Ishikawa (cell line): ENCODE results near the gene RNF113B.

ENCODE experiments used
- CEBPB ChIP-seq: IDR thresholded peaks from 2 replicates; pipeline ENCODE4 v1.6.1; 2012
- CREB1 ChIP-seq: IDR thresholded peaks from 2 replicates; pipeline ENCODE4 v1.6.1; 2012; ENCODE audit warnings: low read depth
- EGR1 ChIP-seq: IDR thresholded peaks from 2 replicates; pipeline ENCODE4 v1.6.1; 2012
- EP300 ChIP-seq: IDR thresholded peaks from 2 replicates; pipeline ENCODE4 v1.6.1; 2012; ENCODE audit warnings: borderline replicate concordance
- FOXM1 ChIP-seq: IDR thresholded peaks from 2 replicates; pipeline ENCODE4 v1.6.1; 2012; ENCODE audit warnings: low read depth, borderline replicate concordance
- MAX ChIP-seq: IDR thresholded peaks from 2 replicates; pipeline ENCODE4 v1.6.1; 2012
- NFIC ChIP-seq: IDR thresholded peaks from 2 replicates; pipeline ENCODE4 v1.6.1; 2012
- RAD21 ChIP-seq: IDR thresholded peaks from 2 replicates; pipeline ENCODE4 v1.6.1; 2012; ENCODE audit warnings: low read depth
- REST ChIP-seq: IDR thresholded peaks from 2 replicates; pipeline ENCODE4 v1.6.1; 2012; ENCODE audit warnings: low read depth, mild to moderate bottlenecking
- TAF1 ChIP-seq: IDR thresholded peaks from 2 replicates; pipeline ENCODE4 v1.6.1; 2012; ENCODE audit warnings: low read depth, mild to moderate bottlenecking
- TCF12 ChIP-seq: IDR thresholded peaks from 2 replicates; pipeline ENCODE4 v1.6.1; 2012; ENCODE audit warnings: low read depth
- TEAD4 ChIP-seq: IDR thresholded peaks from 2 replicates; pipeline ENCODE4 v1.6.1; 2012
- USF1 ChIP-seq: IDR thresholded peaks from 2 replicates; pipeline ENCODE4 v1.6.1; 2012
- YY1 ChIP-seq: IDR thresholded peaks from 2 replicates; pipeline ENCODE4 v1.6.1; 2012; ENCODE audit warnings: low read depth
- ZBTB7A ChIP-seq: IDR thresholded peaks from 2 replicates; pipeline ENCODE4 v1.6.1; 2012; ENCODE audit warnings: low read depth

Gene RNF113B

GRCh38 chr13:98133946-98134345 is 43.1 kb downstream of the RNF113B start:
- TF ChIP-seq CREB1: no peak
- no peak for TF ChIP-seq EGR1
- TF ChIP-seq TEAD4: no peak
- no peak for TF ChIP-seq CEBPB
- no peak for TF ChIP-seq RAD21
- TF ChIP-seq REST: no peak
- no peak for TF ChIP-seq TAF1
- TF ChIP-seq FOXM1: no peak
- TF ChIP-seq YY1: no peak
- TF ChIP-seq EP300: no peak
- no peak for TF ChIP-seq MAX
- TF ChIP-seq USF1: no peak
- TF ChIP-seq TCF12: no peak
- no peak for TF ChIP-seq NFIC
- no peak for TF ChIP-seq ZBTB7A

- no peak for TF ChIP-seq EGR1
- no peak for TF ChIP-seq EP300
- TF ChIP-seq MAX: no peak
- no peak for TF ChIP-seq NFIC
Observed at GRCh38 chr13:98129059-98129746, 47.9 kb downstream of the RNF113B start.
